Ovary (tissue), 3 donors: ENCODE measurements around the gene GRIK1.

ENCODE experiments used
- CTCF ChIP-seq, 3 donors: fragments of 450-650 bp in 2 of 3; fragments of 200-600 bp in 1 of 3; IDR thresholded peaks; one replicate each; pipeline versions ENCODE4 v1.5.1 to v1.8.0; 2016 to 2022; ENCODE audit warnings: antibody characterized with exemption in 3 of 3, mild to moderate bottlenecking in 1 of 3
- POLR2A ChIP-seq: fragments of 450-650 bp; IDR thresholded peaks from one replicate; pipeline ENCODE4 v1.6.1; 2017; ENCODE audit warnings: antibody characterized with exemption, mild to moderate bottlenecking, moderate library complexity
- donor health status: DM: no; HTN: no; CAD: no.

GRCh38 chr21:29697555-29698193, 242.1 kb downstream of the GRIK1 start:
- TF ChIP-seq CTCF (IDR thresholded peaks at IDR 0.05) (no peak), POLR2A (no peak)
